ENCODE results near the gene FAM181A.

FAM181A gene

DNA sequence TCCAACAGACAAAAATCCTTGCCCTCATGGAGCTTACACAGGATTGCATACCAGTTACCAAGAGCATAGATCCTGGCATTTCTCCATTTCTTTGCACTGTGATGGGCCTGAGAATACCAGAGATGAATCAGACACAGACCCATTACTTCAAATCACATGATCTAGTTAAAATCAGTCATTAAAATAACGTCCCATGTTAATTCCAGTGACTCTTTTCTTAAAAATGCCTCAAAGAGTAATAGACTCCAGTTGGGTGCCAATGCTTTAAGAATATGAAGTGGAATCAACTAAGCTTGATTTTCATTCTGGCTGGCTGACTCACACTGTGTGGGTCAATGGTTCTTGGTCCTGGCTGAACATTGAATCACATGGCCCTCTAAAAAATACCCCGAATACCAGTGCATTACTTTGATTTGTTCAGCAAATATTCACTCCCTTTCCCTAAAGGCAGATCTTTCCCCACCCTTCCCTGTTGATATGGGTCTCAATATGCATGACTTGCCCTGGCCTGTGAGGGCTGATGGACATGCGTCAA lies 38.2 kb downstream of the FAM181A start:
- DNase-seq: no peak

GRCh38 chr14:93965946-93966474 lies 38.9 kb downstream of the FAM181A start:
- no peak for DNase-seq

- DNase-seq: no peak
Observed at GRCh38 chr14:93967637-93968250, 40.6 kb downstream of the FAM181A start.

GRCh38 chr14:93969082-93969828 lies 42.1 kb downstream of the FAM181A start:
- no peak for DNase-seq

DNA sequence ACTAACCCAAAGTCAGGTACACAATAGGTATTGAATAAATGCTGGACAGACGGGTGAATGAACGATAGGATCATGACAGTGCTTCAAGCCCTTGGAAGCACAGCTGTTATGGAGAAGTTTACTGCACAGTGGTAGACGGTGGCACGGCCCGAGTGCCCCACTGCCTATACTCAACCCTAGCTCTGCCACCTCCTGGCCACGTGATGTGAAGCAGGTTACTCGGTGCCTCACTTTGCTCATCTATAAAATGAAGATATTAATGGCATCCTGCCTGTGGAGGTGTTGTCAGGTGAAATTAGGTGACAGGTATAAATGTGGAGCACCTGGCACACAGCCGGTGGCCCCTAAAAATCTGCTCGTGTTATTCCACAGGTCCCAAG lies 43.4 kb downstream of the FAM181A start:
- peak; percentile 78 to 79 for DNase-seq

GRCh38 chr14:93970965-93971634 lies 44.0 kb downstream of the FAM181A start:
- peak; percentile 79 to 80 for DNase-seq

- no peak for DNase-seq
Observed at GRCh38 chr14:93971635-93972027, 44.5 kb downstream of the FAM181A start.

GRCh38 chr14:93972618-93973205 lies 45.6 kb downstream of the FAM181A start:
- DNase-seq: peak; percentile 60 to 61

- no peak for DNase-seq
Observed at GRCh38 chr14:93973607-93974006, 46.5 kb downstream of the FAM181A start.

GRCh38 chr14:93974299-93974698 lies 47.2 kb downstream of the FAM181A start:
- no peak for DNase-seq

GRCh38 chr14:93974833-93975232 lies 47.7 kb downstream of the FAM181A start:
- no peak for DNase-seq

DNA sequence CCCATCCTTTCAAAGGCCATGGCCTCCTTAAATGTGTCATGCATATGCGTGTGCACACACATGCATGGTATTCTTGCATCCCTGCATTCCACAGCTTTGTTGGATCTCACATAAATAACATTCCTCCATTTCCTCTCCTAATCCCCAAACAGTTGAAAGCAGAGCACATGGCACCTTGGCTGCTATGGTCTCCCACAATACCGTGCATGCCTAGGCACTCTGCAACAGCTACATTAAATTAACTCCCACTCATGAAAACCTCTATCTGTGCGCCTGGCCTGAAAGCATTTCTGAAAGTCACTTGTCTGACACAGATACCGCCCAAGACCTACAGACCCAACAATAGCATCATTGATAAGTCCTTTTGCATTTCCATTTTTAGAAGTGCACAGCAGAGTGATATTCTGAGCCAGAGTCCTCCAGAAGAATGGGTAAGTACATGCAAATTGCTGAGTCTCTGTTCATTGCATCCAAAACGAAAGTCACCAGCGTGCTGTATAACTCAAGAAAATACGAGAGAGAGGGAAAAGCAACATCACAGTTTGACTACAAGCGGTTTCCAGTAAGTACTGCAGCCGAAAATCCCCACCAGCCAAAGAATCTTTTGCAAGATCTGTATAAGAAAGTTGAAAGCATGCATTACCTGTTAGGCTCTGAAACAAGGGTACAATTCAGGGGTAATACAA lies 48.8 kb downstream of the FAM181A start:
- peak in 1 of 2 experiments; percentile 40 for DNase-seq

DNA sequence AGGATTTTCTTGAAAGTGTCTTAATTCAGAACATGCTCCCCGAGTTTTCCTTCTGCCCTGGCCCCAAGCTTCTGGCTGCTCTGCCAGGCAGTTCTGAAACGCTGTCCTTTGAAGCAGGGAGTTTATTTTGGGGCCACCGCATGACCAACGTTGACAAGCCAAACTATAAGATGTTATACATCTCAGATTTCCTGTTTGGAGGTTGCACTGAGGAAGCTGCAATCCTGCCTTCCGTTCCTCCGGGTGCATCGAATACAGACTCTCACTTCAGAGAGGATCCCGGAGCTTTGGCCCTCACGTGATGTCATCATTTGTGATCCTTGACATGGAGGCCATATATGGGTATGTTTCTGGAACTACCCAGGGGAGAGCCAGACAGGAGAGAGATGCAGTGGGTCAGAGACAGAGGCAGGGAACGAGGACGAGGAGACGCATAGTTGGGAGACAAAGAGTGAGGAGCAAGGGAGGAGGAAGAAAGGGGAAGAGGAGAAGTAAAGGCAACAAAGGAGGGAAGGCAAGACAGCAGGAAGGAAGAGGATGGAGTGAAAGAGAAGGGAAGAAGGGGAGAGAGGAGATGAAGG lies 49.4 kb downstream of the FAM181A start, which contains the start of gene ASB2:
TSS of gene ASB2 (minus strand) at position 94 of the 581 bp plus-strand sequence. CDS start 12,031 bp downstream, outside the sequence.
- peak; percentile 63 to 64 for DNase-seq

- peak in 1 of 2 experiments; percentile 33 for DNase-seq
Observed at GRCh38 chr14:93977171-93977570, 50.0 kb downstream of the FAM181A start.

GRCh38 chr14:93977790-93978581 lies 50.8 kb downstream of the FAM181A start:
- DNase-seq: peak; percentile 79 to 83

- peak; percentile 62 to 64 for DNase-seq
Observed at GRCh38 chr14:93978735-93979134, 51.6 kb downstream of the FAM181A start.

All from activated T-cell treated with anti-CD3 and anti-CD28 coated beads, Interleukin-2, amount 50 U/mL, for 48 hours (primary cell).